OCI-LY3 (cell line): ENCODE data around the gene PGP.

Source experiments
- H2AFZ ChIP-seq: fragments of 200-600, 300-600 bp; shearing (Covaris generic); 2 replicates; pipeline ENCODE4 v1.6.0; 2014; ENCODE audit warnings: antibody characterized with exemption, low read depth, low read length
- H3K27ac ChIP-seq: fragments of 200-600, 300-600 bp; sonication (generic); 2 replicates; pipeline ENCODE4 v1.5.1; 2014; ENCODE audit warnings: mild to moderate bottlenecking, low read length, moderate library complexity, mixed read lengths
- H3K27me3 ChIP-seq: fragments of 200-600, 300-600 bp; sonication (generic); 2 replicates; pipeline ENCODE4 v1.6.1; 2014; ENCODE audit warnings: low read depth, low read length, mixed read lengths
- H3K36me3 ChIP-seq: fragments of 200-600, 300-600 bp; sonication (generic); replicated peaks from 2 replicates; pipeline ENCODE3; 2014; ENCODE audit warnings: low read depth, low read length, mixed read lengths
- H3K4me1 ChIP-seq: fragments of 300-600, 200-600 bp; sonication (generic); 2 replicates; pipeline ENCODE4 v1.6.1; 2014; ENCODE audit warnings: low read length, mixed read lengths
- H3K4me2 ChIP-seq: fragments of 200-600, 300-600 bp; sonication (generic); 2 replicates; pipeline ENCODE4 v1.6.1; 2014; ENCODE audit warnings: low read length, mixed read lengths
- H3K4me3 ChIP-seq: fragments of 300-600, 200-600 bp; sonication (generic); 2 replicates; pipeline ENCODE4 v1.5.1; 2014; ENCODE audit warnings: antibody characterized with exemption, mild to moderate bottlenecking, low read length, moderate library complexity
- H3K79me2 ChIP-seq: fragments of 300-600, 200-600 bp; shearing (Covaris generic); 2 replicates; pipeline ENCODE4 v1.6.1; 2014; ENCODE audit warnings: mild to moderate bottlenecking, low read length, mixed read lengths
- H3K9ac ChIP-seq: fragments of 300-600, 200-600 bp; shearing (Covaris generic); 2 replicates; pipeline ENCODE4 v1.6.0; 2014; ENCODE audit warnings: mild to moderate bottlenecking, low read length, moderate library complexity
- H3K9me3 ChIP-seq: fragments of 200-600, 300-600 bp; shearing (Covaris generic); 2 replicates; pipeline ENCODE4 v1.6.1; 2014; ENCODE audit warnings: low read length, mixed read lengths; ENCODE audit not compliant: insufficient read depth
- H4K20me1 ChIP-seq: fragments of 200-600, 300-600 bp; sonication (generic); 2 replicates; pipeline ENCODE4 v1.6.1; 2016; ENCODE audit warnings: low read length, mixed read lengths; ENCODE audit not compliant: insufficient read depth
- EZH2phosphoT487 ChIP-seq: fragments of 200-600 bp; shearing (Covaris generic); IDR thresholded peaks from 2 replicates; pipeline ENCODE4 v1.6.1; 2018; ENCODE audit warnings: antibody characterized with exemption, mixed run types, low read depth
- TF ChIP-seq, protein P1 (sequence below): fragments of 200-600, 300-600 bp; sonication (generic); IDR thresholded peaks from 2 replicates; pipeline ENCODE4 v1.5.1; 2014; ENCODE audit warnings: antibody characterized with exemption, low read length, low read depth

Gene PGP

DNA sequence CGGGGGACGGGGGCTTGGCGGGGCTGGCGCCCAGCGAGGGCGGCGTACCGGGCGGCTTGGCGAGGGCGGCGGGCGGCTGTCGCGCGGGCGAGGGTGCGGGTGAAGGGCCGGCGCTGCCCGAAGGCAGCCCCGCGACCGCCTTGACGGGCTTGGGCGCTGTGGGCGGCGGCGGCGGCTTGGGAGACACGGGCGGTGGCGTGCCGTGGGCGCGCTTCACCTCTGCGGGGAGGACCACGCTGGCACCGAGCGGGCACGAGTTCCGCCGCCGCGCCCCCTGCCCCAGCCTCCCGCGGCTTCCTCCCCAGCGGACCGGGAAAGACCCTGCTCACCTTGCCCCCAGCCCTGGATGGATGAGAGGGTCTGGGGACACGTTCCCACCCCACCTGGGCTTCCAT lies 35.5 kb downstream of the PGP start:
- H3K4me1 ChIP-seq: no peaks in the 10 kb centered on the region
- H4K20me1 ChIP-seq: no peaks in the 10 kb centered on the region
- H3K27me3 ChIP-seq: no peaks in the 10 kb centered on the region
- no peak overlapping the region for H2AFZ ChIP-seq
- no peak overlapping the region for H3K4me2 ChIP-seq
- peaks cover 13% of the 10 kb centered on the region for H3K36me3 ChIP-seq
- no peaks in the 10 kb centered on the region for H3K79me2 ChIP-seq
- H3K27ac ChIP-seq: no peak overlapping the region
- no peaks in the 10 kb centered on the region for H3K9me3 ChIP-seq
- no peak overlapping the region for H3K9ac ChIP-seq
- no peak for TF ChIP-seq EZH2phosphoT487
- TF ChIP-seq, protein P1, sequence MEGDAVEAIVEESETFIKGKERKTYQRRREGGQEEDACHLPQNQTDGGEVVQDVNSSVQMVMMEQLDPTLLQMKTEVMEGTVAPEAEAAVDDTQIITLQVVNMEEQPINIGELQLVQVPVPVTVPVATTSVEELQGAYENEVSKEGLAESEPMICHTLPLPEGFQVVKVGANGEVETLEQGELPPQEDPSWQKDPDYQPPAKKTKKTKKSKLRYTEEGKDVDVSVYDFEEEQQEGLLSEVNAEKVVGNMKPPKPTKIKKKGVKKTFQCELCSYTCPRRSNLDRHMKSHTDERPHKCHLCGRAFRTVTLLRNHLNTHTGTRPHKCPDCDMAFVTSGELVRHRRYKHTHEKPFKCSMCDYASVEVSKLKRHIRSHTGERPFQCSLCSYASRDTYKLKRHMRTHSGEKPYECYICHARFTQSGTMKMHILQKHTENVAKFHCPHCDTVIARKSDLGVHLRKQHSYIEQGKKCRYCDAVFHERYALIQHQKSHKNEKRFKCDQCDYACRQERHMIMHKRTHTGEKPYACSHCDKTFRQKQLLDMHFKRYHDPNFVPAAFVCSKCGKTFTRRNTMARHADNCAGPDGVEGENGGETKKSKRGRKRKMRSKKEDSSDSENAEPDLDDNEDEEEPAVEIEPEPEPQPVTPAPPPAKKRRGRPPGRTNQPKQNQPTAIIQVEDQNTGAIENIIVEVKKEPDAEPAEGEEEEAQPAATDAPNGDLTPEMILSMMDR: no peak
- H3K4me3 ChIP-seq: no peak overlapping the region

DNA sequence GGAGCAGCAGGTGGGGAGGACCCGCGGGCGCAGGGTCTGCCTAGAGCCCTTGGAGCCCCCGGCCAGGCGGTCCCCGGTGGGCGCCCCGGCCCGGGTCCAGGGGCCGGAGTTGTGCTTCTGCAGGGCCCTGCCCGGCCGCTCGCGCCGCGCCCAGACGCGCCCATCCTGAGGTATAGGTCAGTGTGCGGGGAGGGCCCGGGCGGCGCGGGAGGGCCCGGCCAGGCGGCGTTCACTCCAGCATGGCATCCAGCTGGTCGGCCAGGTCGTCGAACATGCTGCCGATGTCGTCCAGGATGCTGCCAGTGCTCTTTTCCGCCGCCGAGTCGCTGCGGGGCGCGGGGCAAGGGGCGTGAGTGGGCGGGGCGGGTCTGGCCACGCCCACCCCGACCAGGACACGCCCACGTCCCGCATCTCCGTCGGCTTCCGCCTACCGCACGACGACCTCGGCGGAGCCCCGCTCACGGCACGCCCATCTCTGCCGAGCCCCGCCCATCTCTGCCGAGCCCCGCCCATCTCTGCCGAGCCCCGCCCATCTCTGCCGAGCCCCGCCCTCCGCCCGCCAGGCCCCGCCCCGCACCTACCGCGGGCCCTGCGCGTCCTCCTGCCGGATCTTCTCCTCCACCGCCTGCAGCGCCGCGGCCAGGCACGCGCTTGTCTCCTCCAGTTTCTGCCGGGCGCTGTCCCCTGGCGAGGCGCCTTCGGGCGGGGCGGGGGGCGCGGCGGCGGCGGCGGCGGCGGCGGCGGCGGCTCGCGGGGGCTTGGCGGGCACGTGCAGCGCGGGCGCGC lies 36.1 kb downstream of the PGP start:
- H3K4me3 ChIP-seq: no peak overlapping the region
- TF ChIP-seq, protein P1: no peak
- no peak for TF ChIP-seq EZH2phosphoT487
- no peak overlapping the region for H2AFZ ChIP-seq
- H3K9ac ChIP-seq: no peak overlapping the region
- H3K36me3 ChIP-seq: peaks cover 17% of the 10 kb centered on the region
- no peaks in the 10 kb centered on the region for H3K79me2 ChIP-seq
- no peak overlapping the region for H3K27ac ChIP-seq
- H4K20me1 ChIP-seq: no peaks in the 10 kb centered on the region
- H3K27me3 ChIP-seq: no peaks in the 10 kb centered on the region
- H3K4me2 ChIP-seq: no peak overlapping the region
- H3K9me3 ChIP-seq: no peaks in the 10 kb centered on the region
- no peaks in the 10 kb centered on the region for H3K4me1 ChIP-seq

DNA sequence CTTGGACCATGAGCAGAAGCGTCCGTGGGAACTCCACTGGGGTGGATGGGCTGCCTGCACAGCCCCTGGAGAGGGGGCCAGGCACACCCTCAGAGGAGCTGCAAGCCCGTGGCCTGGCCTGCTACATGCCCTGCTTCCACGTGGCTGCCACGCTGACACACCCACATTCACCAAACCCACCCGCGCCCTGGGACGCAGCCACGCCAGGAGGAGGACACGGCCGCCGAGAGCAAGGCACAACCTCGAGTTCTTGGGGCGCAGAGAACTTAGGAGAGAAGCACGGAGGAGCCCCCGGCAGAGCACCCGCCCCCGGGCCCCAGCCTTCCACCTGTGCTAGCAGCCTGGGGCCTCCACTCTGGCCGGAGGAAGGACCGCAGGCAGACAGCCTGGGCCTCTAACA lies 37.1 kb downstream of the PGP start:
- Histone ChIP-seq H3K4me2 (no peak overlapping the region), H3K9me3 (no peaks in the 10 kb centered on the region), H3K4me3 (no peak overlapping the region), H3K36me3 (peaks cover 17% of the 10 kb centered on the region), H4K20me1 (no peaks in the 10 kb centered on the region), H3K9ac (no peak overlapping the region), H3K79me2 (no peaks in the 10 kb centered on the region), H3K27ac (no peak overlapping the region), H2AFZ (no peak overlapping the region), H3K4me1 (no peaks in the 10 kb centered on the region), H3K27me3 (no peaks in the 10 kb centered on the region)
- no peak for TF ChIP-seq EZH2phosphoT487
- TF ChIP-seq, protein P1: no peak

DNA sequence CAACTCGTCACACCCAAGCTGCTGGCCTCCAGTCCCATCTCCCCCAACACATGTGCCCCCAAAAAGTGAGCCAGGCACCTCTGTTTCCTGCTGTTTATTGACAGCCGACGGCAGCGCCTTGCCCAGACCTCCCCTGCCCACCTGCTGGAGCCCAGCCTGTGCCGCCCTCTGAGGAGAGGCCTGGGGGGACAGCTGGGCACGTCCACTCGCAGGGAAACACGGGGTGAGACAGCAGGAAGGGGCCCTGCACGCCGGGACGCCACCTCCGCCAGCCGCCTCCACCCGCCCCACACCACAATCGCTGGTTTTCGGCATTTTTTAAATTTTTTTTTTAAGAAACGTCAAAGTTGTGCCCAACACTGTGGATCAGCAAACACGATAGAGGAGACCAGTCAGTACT lies 37.5 kb downstream of the PGP start:
- TF ChIP-seq, protein P1: no peak
- no peak for TF ChIP-seq EZH2phosphoT487

More for the DNA sequence above, 37.5 kb downstream of the PGP start:
- no peaks in the 10 kb centered on the region for H4K20me1 ChIP-seq
- no peak overlapping the region for H3K4me2 ChIP-seq
- H2AFZ ChIP-seq: no peak overlapping the region
- no peaks in the 10 kb centered on the region for H3K79me2 ChIP-seq
- H3K9me3 ChIP-seq: no peaks in the 10 kb centered on the region
- H3K9ac ChIP-seq: no peak overlapping the region
- no peaks in the 10 kb centered on the region for H3K4me1 ChIP-seq
- H3K27ac ChIP-seq: no peak overlapping the region
- H3K36me3 ChIP-seq: peaks cover 17% of the 10 kb centered on the region
- no peak overlapping the region for H3K4me3 ChIP-seq
- H3K27me3 ChIP-seq: no peaks in the 10 kb centered on the region
